SK-MEL-5 (cell line): ENCODE measurements around the gene KRT40. TPM values are rescaled to one million over a fixed set of nuclear protein-coding genes. Genes with fewer than 3 reads are reported as not detected.

Source experiments
- DNase-seq: peaks from one replicate; pipeline ENCODE4 v3.0.0-alpha.2; 2016; ENCODE audit warnings: low read depth, low spot score
- in situ Hi-C: cut with HindIII; loops from 2 replicates; pipeline ENCODE4 v1.10.0; 2016; ENCODE audit warnings: low sequenced_read_pairs, high pct_unique_total_duplicates, low pct_unique_long_range_greater_than_20kb
- polyA plus RNA-seq, 2 experiments: library from polyadenylated mRNA; depleted of rRNA; stranded (reverse); fragments of >200 nt; gene quantifications; 2 replicates each; pipeline ENCODE4 v1.2.3, GENCODE V29; 2015
- total RNA-seq: library from RNA; depleted of rRNA; stranded (reverse); fragments of >200 nt; shearing (Covaris generic); gene quantifications from 2 replicates; pipeline ENCODE4 v1.2.3, GENCODE V29; 2014; rRNA removed

KRT40 gene
- not detected in 2 replicates for total RNA-seq
- not detected in 2 replicates for polyA plus RNA-seq (2015; cell fraction: cytosol; rRNA removed)
- polyA plus RNA-seq (2015; cell fraction: nucleus; rRNA removed): not detected in 2 replicates

GRCh38 chr17:40984226-40984625 lies at the start of gene KRT40:
Gene KRT40, minus strand, starts transcription at chr17:40984326. Its CDS starts 53 bp downstream, at chr17:40984273.
- in situ Hi-C loops: no loop called here
- no peak for DNase-seq

DNA sequence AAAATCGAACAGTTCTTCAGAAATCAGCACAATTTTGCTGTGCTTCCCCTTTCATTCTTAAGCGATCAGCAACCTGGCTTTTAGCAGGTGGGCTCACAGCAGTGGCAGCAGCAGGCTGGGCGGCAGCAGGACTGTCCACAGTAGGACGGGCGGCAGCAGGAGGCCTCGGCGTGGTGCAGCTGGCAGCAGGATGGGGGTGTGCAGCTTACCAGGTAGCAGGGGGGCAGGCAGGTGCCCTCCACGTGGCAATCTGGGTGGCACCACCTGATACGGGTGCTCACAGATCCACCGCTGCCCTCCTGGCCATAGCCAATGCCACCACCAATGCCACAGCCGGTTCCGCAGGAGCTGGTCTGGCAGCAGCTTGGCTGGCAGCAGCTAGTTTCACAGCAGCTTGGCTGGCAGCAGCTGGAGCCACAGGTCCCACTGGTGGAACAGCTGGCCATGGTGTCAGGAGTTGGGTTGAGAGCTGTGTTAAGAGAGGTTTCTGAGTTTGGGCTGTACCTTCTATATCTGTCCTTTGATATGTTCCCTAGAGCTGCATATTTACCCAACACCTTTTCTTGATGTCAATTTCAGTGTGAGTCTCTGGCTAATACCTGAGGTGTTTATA lies 45.6 kb upstream of the KRT40 start, which contains the start of gene KRTAP1-4:
Gene KRTAP1-4, minus strand, starts transcription at position 563 of the 613 bp plus-strand sequence. Its CDS starts 117 bp downstream, at position 446.
- in situ Hi-C loops: no loop called here
- DNase-seq: no peak

- DNase-seq: no peak
These were observed 42.8 kb upstream of the KRT40 start, which contains the start of gene KRTAP1-5 for GRCh38 chr17:41026715-41027471. Gene KRTAP1-5, minus strand, starts transcription at chr17:41027208. Its CDS starts 53 bp downstream, at chr17:41027155.

GRCh38 chr17:41024697-41025096 lies 40.6 kb upstream of the KRT40 start:
- DNase-seq: no peak
- in situ Hi-C loops: no loop called here

More at GRCh38 chr17:41026715-41027471, 42.8 kb upstream of the KRT40 start, which contains the start of gene KRTAP1-5:
- in situ Hi-C loops: no loop called here

DNA sequence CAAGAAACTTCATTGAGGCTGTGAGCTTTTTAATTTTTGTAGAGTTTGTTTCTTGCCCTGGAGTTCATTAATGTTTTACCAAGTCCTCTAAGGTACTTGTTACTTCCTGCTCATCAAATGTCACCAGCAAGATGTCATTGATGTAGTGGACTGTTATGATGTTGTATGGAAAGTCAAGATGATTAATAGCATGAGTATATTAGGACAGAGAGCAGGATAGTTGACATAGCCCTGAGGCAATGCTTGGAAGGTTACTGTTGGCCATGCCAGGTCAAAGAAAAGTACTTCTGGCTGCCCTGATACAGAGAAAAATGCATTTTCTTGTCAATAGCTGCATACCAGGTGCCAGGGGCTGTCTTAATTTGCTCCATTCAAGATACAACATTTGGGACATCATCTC lies 36.2 kb upstream of the KRT40 start:
- in situ Hi-C loops: no loop called here
- no peak for DNase-seq

GRCh38 chr17:41019415-41019814 lies 35.3 kb upstream of the KRT40 start:
- in situ Hi-C loops: no loop called here
- DNase-seq: no peak

DNA sequence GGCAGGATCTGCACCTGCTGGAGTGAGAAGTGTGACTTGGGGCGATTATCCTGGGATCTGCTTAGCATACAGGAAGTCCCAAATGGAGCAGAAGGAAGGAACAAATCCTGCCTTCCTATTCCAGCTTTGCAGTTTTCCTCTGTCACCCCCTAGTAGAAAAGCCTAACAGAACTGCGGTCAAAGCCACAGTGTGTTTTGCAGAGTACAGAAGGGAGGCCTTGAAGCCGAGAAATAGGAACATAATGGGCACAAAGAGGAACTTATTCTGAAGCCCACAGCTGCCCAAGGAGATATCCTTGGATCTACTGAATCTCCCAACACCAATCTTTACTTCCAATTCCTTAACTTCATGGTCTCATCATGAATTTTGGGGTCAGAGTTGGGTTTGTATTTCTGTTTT lies 34.4 kb upstream of the KRT40 start:
- DNase-seq: no peak
- in situ Hi-C loops: no loop called here

- DNase-seq: no peak
- in situ Hi-C loops: no loop called here
These were observed 32.6 kb upstream of the KRT40 start for GRCh38 chr17:41016578-41017215.

- in situ Hi-C loops: no loop called here
- no peak for DNase-seq
These were observed 31.3 kb upstream of the KRT40 start for GRCh38 chr17:41015454-41015853.

DNA sequence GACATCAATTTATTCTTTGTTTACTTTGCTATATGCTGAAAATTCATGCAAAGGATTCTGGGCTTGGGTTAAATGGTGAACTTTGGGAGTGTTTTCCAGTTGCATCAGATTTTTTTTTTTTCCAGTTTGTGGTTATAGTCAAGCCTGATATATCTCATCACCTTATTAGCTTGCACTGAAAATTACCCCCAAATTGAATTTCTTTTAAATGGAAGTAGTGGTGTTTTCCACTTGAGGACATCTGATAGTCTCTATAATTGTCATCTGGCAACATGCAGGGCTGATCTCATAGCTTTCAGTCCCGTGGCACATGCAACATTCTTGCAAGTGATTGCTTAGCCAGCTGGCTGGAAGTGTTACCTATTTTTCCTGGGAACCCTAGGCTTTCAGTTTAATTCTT lies 29.5 kb upstream of the KRT40 start:
- DNase-seq: no peak
- in situ Hi-C loops: no loop called here

DNA sequence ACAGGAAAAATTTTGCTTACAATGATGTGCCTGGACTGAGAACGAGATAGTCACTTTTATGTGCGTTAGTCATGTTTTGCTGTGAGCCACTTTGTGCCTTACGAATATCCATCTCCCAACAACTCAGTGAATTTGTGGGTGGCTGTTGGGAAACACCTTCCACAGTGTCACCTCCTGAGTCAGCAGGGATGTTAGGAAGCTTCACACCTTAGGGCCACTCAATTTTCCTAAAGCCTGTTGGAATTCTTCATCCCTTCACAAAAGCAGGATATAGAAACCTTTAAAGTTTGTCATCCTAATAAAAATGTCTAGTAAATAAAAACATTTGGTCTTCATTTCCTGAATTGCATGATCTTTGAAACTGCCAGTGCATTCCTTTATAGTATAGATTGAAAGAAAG lies 29.1 kb upstream of the KRT40 start:
- in situ Hi-C loops: no loop called here

DNA sequence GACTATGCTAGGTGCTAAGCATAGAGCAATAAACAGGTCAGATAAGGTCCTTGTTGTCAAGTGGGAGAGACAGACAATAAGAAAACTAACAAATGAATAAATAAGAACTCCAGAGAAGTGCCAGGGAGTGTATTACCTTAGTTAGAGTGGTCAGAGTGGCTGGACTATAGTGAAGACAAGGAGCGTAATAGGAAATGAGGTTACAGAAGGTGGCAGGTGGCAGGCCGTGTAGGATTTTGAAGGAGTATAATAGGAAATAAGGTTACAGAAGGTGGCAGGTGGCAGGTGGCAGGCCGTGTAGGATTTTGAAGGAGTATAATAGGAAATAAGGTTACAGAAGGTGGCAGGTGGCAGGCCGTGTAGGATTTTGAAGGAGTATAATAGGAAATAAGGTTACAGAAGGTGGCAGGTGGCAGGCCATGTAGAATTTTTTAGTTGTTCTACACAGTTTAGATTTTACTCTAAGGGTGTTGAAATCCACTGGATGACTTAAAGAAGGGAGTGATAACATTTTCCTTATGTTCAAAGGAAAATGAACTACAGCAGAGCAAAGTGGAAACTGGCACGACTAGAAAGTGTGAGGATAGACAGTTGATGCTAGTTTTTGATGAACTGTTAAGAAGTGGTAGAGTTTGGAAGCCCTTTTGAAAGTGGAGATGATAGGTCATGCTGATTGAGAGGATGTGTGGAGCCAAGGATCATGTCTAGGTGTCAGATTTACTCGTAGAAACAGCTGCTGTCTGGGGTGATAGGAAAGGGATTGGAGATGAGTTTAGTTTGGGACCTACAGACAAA lies 28.4 kb upstream of the KRT40 start:
- in situ Hi-C loops: no loop called here
- DNase-seq: no peak

More for the DNA sequence above, 29.1 kb upstream of the KRT40 start:
- DNase-seq: no peak

GRCh38 chr17:41010441-41010840 lies 26.3 kb upstream of the KRT40 start:
- no peak for DNase-seq
- in situ Hi-C loops: no loop called here

DNA sequence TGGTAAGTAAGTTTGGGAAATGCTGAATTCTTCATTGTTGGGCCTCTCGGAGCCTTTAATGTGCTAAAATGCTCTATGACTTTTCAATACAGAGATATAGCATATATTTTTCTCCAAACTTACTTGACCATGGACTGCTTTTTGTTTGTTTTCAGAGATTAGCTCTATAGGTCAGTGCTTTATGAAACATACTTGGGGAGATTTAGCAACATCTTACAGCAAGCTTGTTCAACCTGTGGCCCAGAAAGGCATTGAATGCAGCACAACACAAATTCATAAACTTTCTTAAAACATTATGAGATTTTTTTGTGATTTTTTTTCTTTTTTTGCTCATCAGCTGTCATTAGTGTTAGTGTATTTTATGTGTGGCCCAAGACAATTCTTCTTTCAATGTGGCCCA lies 25.8 kb upstream of the KRT40 start:
- DNase-seq: no peak
- in situ Hi-C loops: no loop called here

GRCh38 chr17:41009301-41009760 lies 25.2 kb upstream of the KRT40 start:
- in situ Hi-C loops: no loop called here
- no peak for DNase-seq

DNA sequence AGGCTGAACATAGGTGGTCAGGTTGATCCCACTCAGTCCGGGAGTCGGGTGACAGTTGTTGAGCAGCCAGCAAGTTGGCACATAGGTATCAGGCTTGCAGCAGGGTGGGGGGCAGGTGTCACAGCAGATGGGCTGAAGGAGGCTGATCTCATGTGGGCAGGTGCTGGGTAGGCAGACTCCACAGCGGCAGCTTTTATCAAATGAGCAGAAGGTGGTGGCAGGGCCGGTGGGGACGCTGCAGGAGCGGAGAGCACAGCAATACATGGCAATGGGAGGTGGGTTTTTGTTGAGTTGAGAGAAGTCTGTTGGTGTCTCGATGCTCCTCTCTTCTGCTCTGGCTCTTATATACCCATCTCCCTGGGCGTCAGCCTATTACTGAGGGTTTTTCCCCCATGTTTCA lies 24.7 kb upstream of the KRT40 start, which contains the start of gene KRTAP3-1:
Gene KRTAP3-1, minus strand, starts transcription at position 318 of the 400 bp plus-strand sequence. Its CDS starts 54 bp downstream, at position 264.
- in situ Hi-C loops: no loop called here

GRCh38 chr17:41004397-41004796 lies 20.3 kb upstream of the KRT40 start:
- in situ Hi-C loops: no loop called here
- DNase-seq: no peak

More for the DNA sequence above, 24.7 kb upstream of the KRT40 start, which contains the start of gene KRTAP3-1:
- DNase-seq: no peak
